HG03196 (cell line): ENCODE results near the gene PPP1R3A.
"Not testable (repeated sequence)": the region's sequence is repeated elsewhere in the genome, so short reads cannot be mapped to it uniquely, and the experiment has no call there.

Experiments
- ATAC-seq: cut with Tn5 transposase; IDR thresholded peaks from one replicate; pipeline ENCODE4 v1.9.1; 2021; ENCODE audit not compliant: unreplicated experiment

PPP1R3A gene

DNA sequence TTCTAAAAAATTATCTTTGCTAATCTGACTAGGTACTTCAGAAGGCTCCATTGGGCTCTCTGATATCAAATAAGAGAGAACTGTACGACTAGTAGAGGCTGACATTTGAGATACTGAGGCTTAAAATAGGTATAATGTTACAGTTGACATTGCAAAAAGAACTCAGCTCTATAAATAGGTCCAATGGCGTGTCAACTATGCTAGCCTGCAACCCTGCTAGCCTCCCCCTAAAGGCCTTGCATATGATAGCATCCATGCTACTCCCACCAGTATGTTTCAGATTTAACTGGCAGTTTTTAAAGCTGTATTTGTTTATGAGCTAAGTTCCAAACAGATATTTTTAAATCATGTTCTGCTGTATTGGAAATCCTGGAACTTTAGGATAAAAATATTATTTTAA is at the start of gene PPP1R3A:
Gene PPP1R3A, minus strand, starts transcription at position 64 of the 400 bp plus-strand sequence. Its CDS starts 13 bp downstream, at position 51.
- ATAC-seq, result no peak

- no peak for ATAC-seq
These were observed 44.5 kb upstream of the PPP1R3A start for GRCh38 chr7:113963356-113963755.

GRCh38 chr7:113959910-113960309 is 41.1 kb upstream of the PPP1R3A start:
- ATAC-seq, result no peak

DNA sequence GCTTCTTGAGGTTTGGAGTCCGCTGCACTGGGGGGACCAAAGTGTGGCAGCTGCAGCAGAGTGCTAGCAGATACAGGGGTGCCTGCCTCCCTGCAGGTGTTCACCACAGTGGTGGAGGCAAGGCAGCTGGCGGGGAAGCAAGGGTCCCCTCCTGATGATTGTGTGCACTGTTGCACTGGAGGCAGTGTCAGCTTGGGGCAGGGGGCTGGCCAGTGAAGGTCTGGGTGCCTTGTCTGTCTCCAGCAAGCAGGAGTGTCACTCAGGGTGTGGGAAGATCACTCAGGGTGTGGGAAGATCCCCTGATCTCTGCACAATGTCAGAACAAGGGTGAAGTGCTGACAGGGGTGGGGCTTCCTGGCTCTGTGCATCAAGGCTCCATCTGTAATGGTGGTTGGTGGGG is 36.3 kb upstream of the PPP1R3A start:
- no peak for ATAC-seq

DNA sequence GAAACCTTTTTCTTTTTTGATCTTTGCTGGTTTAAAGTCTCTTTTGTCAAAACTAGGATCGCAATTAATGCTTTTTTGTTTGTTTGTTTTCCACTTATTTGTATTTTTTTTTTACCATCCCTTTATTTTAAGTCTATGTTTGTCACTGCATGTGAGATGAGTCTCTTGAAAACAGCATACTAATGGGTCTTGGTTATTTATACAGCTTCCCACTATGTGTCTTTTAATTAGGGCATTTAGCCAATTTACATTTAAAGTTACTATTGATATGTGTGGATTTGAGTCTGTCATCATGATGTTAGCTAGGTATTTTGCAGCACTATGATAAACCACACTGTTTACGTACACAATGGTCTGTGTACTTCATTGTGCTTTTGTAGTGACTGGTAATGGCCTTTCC is 34.7 kb upstream of the PPP1R3A start:
- no peak for ATAC-seq

DNA sequence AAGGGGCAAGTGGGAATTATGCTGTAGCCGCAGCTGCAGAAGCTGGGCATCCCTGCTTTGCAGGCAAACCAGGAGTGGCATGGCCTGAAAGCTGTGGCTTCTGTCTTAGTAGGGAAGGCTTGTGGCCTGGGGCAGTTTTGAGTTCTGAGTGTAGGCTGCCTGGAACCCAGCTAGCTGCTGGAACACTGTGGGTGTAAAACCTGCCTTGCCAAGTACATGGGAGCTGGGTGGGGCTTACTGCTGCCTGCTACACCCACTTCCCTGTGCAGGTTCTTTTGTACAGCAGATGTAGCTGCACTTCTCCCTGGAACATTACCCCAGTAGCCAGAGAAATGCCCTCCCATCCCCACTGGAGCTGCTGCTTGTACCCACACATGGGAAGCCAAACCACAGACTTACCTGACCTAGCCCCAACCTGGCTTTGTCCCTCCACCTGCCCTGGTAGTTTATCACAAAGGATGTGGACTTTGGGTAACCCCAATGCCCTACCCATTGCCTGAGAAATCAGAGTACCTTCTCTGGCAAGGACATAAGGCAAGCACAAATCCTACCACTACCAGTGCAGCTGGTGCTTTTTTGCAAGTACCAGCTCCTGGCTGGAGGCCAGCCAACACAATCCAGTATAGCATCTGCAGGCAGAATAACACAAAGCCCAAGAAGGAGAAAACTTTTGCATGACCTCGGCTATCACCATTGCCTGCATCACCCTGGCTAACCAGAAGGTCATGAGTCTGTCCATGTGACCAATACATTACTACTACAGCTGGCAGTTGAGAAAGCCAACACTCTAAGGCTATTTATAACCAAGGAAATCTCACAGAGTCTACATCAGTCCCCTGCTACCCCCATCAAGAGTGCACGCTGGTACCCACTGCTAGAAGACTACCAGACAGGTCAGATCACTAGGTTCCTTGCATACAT is 26.5 kb upstream of the PPP1R3A start:
- ATAC-seq, result no peak

DNA sequence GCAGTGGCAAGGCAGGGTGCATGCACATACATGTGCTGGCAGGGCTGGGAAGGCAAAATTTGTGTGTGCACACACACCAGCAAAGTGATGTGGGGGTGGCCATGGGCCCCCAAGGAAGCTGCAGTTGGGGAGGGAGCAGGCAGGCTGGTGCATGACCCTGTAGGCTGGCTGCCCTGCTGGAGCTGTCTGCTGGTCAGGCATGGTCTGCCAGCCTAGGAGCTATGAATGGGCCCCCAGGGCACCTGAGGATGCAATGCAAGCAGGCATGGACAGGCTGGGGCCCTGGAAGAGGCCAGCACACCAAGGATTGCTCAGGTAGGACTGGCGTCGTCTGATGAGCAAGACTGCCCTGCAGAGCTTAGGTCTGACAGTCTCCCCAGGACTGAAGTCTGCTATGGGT is 18.2 kb upstream of the PPP1R3A start:
- ATAC-seq, result no peak

GRCh38 chr7:113936535-113936934 is 17.7 kb upstream of the PPP1R3A start:
- ATAC-seq, result no peak

DNA sequence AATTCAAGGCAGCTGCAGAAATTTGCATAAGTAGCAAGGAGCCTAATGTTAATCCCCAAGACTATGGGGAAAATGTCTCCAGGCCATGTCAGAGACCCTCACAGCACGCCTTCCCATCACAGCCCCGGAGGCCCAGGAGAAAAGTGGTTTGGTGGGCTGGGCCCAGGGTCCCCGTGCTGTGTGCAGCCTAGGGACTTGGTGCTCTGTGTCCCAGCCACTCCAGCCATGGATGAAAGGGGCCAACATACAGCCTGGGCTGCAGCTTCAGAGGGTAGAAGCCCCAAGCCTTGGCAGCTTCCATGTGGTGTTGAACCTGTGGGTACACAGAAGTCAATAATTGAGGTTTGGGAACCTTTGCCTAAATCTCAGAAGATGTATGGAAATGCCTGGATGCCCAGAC is 10.6 kb upstream of the PPP1R3A start:
- ATAC-seq, result not testable (repeated sequence)

GRCh38 chr7:113928112-113928511 is 9.3 kb upstream of the PPP1R3A start:
- ATAC-seq, result no peak

DNA sequence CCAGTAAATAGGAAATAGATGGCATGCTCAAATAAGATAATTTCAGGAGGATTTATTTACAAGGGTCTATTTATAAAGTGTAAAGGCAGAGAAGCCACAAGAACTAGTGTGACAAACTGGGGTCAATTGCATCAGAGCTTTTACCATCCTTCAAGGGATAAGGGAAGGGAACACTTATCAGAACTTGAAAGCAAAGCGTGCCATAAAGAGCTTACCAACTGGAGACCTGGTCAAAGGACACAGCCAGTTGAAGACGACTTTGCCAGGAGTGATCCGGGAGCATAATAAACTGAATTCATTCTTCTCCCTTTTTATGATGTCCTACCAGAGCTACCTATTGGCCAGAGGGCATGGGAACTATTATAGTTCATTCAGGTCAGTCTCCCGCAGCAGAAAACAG is 3.2 kb upstream of the PPP1R3A start:
- ATAC-seq, result no peak

DNA sequence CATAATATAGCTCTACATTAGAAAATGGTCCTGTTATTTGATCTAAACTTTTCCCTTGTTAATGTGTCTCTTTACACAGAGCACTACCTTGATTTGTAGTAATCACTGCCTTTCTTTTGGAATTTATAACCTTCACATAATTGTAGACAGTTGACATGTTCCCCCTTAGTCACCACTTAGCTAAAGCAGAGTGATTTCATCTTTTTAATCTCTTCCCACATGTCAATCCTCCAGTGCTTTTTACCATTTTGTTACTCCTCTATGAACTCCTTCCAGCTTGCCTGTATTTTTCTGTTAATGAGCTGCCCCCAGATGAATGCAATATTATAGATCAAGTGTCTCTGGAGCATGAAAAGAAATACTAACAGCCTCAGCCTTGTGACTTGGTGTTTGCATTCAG is 2.6 kb upstream of the PPP1R3A start:
- no peak for ATAC-seq

DNA sequence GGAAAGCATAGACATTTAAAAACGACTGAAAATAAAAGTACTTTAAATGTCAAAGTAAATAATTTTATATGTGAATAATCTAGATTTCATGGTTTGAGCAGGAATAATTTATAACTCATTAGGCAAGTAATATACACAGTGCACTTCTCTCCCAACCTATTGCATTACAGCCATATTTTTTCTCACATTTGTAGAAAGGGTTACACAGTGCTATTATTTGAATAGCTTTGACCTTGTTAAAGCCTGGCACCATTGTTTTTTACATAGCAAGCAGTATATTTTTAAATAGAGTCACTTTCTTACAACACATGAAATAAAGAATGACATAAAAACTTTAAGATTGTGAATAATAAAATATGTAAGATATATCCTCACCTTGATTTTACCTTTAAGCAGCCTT is 969 bp downstream of the PPP1R3A start:
- ATAC-seq, result no peak

DNA sequence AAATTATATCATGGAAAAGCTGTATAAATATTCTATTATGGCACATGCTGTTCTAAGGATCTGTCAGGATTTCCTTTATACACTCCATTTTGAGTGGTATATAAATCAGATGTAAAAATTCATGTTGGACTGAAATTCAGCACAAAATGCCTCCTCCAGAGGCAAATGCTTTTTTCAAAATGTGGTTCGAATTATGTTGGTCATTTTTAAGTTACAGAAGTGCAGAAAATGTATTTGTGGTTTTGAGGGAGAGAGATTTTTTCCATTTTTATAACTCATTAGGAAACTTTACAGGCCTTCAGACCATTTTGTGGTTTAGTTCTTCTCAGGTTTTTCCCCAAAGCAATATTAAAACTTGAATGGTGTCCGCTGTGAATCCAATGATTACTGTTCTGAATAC is 2.9 kb downstream of the PPP1R3A start:
- ATAC-seq, result no peak

DNA sequence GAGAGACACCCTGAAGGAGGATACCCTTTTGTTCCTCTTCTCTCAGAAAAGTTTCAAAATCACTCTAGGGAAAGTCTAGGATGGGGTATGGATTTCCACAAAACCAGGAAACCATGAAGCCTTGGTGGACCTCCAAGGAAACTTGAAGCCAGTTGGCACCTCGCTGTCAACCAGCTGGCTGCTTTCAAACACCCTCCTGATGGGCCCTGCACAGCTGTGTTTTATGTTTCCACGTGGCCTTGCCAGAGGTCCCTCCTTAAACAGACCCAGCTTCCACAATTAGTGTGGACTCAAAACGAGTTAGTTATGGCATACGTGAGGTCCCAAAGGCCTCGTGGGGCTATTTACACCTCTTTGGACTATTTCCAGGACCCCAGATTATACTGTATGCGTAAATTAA is 5.9 kb downstream of the PPP1R3A start:
- ATAC-seq, result no peak

DNA sequence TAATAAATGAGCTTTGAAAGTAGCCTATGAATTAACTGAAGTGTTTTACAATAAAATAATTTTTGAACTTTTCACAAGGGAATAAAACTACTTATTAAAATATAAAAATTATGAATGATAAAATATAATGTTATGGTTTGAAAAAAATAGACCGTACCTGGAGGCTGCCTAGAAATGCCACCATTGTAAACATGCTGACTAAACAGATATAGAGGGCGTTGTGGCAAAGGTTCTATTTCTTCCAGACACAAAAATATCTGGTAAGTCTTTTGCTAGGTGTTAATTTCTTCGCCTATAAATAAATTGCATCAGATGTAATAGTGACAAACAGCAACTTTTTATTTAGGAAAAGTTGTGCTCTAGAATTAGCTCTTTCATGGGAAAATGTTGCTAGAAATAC is 11.2 kb downstream of the PPP1R3A start:
- no peak for ATAC-seq

- no peak for ATAC-seq
These were observed 14.3 kb downstream of the PPP1R3A start for GRCh38 chr7:113904521-113904920.

- no peak for ATAC-seq
These were observed 26.0 kb downstream of the PPP1R3A start for GRCh38 chr7:113892818-113893217.

DNA sequence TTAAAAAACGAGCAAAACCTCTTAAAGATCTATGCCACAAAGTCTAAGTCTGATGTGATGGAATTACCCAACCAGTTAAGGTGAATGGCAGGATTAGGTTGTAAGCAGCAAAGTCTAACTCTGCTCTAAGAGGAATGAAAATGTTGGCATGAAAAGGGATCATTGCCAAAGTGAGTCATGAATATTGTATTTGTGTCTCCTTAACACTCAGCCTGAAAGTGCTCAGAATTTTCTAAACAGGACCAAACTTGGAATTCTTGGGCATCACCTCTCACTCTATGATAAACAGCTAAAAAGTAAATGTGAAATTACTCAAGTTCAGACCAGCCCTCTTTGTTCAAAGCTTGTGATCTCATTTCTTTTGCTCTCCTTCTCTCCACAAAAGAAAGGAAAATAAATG is 27.0 kb downstream of the PPP1R3A start:
- no peak for ATAC-seq

- ATAC-seq, result no peak
These were observed 27.8 kb downstream of the PPP1R3A start for GRCh38 chr7:113891031-113891350.

GRCh38 chr7:113890331-113891030 is 28.3 kb downstream of the PPP1R3A start:
- ATAC-seq, result no peak

DNA sequence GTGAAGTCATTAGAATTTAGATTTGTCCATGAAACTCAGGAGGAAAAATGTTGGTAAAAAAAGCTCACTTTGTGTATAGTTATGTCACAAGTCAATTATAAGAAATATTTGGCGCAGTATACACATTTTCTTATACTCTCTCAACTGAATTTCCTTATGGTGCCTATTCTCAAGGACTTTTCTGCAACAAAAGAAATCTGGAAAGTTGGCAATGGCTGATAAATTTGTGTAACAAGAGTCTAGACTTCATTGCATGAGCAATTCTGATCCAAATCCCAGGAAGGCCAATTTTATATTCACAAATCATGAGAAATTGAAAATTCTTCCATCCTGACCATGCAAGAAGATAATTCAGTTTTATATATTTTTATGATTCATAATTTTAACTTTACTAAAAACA is 35.7 kb downstream of the PPP1R3A start:
- no peak for ATAC-seq
